Stimulated activated CD8-positive, alpha-beta memory T cell treated with anti-CD3 and anti-CD28 coated beads, Interleukin-7, amount 100 ng/mL, for 48 hours (primary cell): Measurements from ENCODE around the gene SORCS3.

Experiments
- DNase-seq, 2 donors: peaks; one replicate each; pipeline ENCODE4 v3.0.0-alpha.2; 2020; ENCODE audit warnings: low read depth in 1 of 2; ENCODE audit errors: extremely low read depth in 1 of 2

SORCS3 gene

DNA sequence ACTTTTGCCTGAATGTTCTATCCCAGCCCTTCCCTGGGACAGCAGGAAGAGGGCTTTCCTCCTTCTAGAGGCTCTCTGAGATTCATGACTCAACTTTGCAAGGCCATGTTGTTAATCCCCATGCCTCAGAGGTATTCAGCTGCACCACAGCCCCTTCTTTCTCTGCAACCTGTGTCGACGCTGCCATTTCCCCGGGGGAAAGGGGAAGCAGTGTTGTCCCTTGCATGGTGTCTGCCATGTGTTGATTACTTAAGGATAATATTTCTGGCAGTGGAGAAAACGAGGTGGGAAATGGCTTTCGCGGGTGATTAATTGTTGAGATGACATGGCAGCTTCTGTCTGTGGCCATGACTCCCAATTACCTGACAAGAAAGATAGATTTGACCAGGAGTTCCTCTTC, 133.1 kb downstream of the SORCS3 start:
- DNase-seq = no peak

DNA sequence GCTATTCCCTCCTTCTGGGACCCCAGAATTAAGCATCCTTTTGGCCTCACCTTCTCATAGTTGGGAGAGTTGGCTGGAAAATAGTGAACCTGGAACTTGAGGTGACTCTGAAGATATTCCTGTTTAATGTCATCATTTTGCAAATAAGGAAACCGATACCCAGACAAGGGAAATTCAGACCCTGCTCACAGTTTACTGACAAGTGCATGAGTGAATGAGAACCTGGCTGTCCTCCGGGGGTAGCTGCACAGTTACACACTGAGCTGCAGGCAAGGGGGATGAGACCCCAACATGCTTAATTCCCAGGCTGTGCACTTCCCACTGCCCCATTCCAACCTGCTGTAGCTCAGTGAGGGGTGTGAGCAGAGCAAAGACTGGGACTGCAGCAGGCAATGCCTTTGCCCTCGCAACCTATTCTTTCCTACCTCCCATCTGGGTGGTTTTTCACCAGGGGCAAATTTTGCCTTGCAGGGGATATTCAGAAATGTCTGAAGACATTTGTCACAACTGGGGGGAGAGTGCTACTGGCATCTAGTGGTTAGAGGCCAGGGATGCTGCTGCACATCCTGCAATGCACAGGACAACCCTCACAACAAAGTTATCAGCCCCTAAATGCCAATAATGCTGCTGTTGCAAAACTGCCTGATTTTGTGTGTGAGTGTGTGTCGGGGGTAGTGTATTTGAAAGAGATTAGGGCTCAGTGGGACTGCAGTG, 136.2 kb downstream of the SORCS3 start:
- no peak for DNase-seq

DNA sequence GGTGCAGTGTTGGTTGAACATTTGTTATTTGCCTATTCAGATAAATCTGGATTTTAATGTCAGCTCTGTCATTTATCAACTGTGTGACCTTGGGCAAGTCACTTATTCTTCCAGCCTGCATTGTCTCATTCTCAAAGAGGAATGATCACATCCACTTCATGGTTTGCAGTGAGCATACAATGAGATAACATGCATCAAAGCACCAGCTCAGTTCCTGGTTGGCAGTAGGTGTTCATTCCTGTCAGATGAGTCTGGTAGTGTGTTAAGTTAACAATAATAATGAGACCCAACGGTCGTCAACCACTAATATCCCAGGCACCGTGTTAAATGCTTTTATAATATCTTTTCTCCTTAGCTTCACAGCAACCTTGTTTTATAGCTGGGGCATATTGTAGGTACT, 137.3 kb downstream of the SORCS3 start:
- DNase-seq = no peak

DNA sequence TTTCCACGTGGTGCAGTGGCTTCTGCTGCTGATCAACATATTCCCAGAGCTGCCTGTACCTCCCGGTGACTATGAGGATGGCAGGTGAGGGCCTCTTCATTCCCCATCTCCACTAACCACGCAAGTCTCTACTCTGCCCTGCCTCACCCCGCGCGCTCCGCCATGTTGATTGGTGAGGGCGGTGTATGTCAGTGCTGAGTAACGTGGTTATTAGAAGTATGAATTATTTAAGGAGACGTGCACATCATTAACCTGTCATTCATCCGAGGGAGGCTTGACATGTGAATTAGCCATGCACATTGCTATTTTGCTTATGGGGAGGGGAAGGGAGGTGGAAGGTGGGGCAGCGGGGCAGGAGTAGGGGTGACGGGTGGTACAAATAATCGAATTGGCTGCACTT, 138.6 kb downstream of the SORCS3 start:
- no peak for DNase-seq

DNA sequence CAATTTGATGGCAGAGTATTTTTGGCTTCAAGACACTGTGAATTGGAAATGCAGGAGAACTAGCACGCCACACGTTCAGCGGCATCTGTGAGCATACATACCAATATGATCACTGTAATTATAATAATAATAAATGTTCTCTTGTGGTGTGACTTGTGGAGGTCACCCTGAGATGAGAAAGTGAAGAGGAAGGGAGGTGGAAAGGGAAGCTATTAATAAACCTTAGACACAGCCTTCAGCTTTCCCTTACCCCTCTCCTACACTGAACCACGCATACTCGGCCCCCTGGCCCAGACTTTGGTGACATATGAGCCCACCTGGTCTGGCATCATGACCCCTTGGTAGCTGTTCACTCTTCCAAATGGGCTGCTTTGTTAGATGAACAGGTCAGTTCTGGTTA, 139.1 kb downstream of the SORCS3 start:
- no peak for DNase-seq

DNA sequence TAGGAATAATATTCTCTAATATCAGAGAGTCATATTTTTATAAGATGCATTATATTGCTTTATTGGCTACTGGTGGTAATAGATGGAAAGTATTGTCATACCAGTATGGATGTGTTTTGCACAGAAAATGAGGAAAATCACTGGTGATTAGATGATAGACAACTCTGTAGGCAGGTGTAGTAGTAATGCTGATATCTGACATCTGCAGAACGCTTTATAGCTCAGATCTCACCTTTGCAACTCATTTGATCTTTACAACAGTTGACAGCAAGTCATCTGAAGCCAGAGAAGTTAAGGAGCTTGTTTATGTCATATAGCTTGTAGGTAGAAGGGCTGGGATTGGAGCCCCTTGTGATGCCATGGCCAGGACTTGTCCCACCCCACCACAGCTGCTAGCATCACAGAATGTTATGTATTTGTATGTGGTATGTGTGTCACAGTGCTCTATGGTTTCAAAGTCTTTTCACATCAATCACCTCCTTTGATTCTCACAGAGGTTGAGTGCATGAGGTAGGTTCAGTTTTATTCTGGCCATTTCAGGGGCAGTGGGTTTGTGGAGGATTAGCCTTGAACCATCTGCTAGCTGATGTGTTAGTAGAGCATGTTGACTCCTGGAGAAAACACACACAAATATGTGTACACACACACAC, 140.0 kb downstream of the SORCS3 start:
- no peak for DNase-seq

DNA sequence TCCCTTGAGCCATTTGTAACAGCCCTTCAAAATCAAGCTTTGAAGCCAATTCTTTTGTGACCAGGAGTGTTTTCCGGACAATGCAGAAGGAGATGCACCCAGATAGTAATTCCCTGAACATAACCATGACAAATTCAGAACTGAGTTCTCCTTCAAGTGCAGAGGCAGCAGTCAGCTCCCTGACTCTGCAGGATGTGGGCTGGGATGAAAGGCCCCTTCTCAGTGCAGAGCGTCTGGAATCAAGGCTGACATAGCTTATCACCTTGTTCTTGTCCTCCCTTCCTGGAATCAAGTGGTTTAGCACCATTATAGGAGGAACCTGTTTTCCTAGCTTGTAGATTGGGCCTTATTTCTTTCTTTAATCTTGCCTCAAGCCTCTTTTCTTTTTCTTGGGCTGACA, 143.4 kb downstream of the SORCS3 start:
- no peak for DNase-seq

DNA sequence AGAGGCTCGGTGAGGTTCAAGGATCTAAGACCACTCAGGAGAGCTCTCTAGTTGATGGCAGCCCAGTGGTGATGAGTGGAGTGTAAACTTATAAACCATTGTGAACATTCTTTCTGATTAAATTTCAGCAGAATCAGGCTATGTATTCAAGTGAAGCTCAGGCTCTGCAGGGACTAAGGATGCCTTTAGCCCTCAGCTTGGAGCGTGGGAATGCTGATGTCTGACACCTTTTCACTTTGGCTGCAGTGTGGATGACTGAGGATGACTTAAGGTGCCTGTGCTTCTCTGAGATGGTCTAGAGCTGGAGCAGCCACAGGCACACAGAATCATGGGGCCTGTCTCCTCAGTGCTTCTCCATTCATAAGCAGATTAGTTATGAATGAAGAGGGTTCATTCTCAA, 150.4 kb downstream of the SORCS3 start:
- DNase-seq = no peak

DNA sequence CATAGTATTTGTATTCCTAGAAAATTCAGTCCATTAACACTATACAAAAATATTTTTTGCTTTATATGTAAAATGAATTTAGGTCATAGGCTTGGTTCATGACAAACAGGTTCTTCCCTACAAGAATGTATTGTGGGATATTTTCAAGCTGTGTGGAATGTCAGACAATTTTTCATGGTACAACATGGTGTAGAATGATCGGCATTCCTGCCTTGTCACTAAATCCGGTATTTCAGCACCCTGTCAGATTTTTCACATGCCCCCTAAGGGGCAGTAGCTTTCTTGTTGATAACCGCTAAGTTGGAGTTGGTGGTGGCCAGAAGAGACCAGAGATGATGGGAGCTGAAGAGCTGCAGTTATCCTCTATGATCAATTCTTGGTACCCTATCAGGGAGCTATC, 154.3 kb downstream of the SORCS3 start:
- no peak for DNase-seq

DNA sequence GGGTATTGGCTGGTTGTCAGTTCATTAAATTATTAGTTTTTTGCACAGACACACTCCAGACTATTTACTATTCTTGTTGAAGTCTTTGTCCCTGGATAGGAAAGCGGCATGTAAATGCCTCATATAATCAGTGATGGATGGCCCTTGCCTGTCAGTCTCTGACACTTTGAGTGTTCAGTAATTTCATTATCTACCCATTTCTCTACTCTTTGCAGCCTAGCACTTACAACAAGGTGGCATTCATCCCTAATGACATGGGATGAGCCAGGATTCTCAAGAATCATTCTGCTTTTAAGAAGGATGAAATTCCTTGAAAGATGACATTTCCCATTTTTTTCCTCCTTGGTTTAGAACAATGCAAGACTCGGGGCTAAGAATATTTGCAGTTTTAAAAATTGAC, 155.7 kb downstream of the SORCS3 start:
- no peak for DNase-seq

DNA sequence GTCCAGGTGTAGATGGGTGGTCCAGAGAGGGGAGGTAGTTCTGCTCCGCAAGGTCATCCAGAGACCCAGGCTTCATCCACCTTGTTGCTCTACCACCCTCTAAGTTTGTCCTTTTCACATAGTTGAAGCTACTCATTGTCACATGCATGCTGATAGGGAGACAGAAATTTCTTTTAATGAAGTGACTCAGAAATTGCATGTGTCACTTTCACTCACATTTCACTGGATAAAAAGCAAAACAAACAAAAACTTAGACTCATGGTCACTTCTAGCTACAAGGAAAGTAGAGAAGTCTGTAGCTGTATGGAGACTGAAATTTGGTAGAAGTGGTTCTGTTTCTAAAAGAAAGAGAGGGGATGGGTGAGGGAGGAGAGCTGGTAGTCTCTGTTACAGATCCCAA, 161.9 kb downstream of the SORCS3 start:
- no peak for DNase-seq

DNA sequence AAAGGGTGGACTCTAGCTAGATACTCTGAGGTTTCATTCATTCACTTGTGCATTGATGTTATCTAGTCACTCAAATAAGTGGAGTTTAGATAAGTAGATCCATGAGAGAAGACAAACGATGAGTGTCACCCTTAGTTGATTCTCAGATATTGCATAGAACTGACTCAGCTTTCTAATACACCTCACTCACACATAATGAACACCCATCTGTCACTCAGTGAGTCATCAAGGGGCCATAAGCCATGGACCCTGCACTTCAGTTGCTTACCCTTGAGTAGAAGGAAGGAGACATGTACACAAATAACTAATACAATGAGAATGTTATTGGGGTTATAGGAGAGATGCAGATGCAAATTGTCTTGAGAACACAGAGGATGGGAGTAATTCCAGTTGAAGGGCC, 163.8 kb downstream of the SORCS3 start:
- DNase-seq = no peak

DNA sequence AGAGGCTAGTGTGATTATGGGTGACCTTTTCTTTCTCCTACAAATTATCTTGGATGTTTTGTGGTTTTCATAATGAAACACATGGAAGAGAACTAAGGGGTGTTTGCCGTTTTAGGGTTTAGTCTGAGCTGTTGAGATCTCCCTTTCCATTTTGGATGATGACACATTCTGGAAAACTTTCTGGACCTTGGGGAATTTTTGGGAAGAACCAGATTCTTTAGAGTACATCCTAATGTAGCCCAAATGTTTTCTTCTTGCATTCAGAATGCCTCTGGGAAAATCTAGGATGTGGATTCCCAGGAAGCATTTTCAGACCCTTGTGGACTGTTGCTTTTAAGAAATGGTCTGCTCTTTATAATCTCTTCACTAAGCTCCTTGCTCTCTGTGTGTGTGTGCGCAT, 165.7 kb downstream of the SORCS3 start:
- DNase-seq = no peak

DNA sequence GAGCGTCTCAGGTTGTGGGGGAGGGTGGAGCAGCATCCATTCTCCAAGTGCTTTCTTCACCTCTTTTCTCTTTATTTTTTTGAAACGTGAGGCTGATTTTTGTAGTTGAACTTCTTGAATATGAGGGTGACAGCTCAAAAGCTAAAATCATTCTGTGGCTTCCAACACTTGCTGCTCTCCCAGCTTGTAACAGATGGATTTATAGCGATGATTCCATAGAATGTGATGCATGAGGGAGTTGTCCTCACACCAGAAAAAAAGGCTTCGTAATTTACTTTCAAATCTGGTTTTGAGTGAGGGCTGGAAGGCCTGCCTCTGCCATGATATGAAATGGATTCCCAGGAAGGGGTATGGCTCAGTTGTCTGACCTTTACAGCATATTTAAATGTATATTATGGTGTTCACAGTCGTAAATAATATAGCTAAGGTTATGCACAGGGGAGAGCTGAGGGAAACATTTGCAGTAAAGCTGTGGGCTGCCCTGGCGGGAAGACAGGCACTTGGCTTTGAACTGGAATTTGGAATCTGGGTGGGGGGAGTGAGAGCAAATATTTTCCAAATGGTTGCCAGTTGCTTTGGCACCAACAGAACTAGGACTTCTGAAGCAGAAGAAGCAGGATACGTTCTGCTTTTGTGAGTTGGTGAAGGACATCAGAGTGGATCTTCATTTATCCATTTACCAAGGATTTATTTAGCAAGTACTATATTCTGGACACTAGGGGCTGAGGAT, 166.7 kb downstream of the SORCS3 start:
- no peak for DNase-seq

DNA sequence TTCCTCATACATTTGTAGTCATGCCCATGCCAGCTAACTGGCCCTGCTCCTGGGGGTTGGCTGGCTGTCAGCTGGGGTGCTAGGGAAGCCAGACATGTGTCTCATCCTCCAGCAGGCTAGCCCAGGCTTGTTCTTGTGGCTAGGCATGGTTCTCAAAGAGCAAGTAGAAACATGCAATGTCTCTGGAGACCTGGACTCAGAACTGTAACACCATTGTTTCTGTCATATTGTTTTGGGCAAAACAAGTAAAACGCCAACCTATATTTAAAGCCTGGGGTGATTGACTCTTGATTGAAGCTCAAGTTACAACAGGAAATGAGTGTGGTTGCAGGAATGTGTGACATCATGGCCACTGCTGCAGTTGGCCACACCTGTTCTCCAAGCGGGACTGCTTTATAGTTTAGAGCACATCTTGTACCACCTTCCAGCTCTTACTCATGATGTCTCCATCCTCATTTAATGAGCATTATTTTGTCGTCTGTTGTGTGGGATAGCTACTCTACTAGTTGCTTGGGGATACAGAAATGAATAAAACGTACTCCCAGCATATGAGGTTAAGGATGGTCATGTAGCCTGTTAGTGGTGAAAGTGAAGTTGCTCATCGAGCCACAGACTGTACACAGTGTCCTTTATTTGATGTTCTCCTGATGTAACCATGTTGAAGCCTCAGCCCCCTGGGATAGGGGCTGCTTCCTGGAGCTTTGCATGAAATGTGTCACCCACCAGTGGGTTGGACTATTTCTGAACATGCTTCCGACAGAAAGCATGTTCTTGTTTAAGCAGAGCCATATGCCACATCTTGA, 168.4 kb downstream of the SORCS3 start:
- DNase-seq = no peak

DNA sequence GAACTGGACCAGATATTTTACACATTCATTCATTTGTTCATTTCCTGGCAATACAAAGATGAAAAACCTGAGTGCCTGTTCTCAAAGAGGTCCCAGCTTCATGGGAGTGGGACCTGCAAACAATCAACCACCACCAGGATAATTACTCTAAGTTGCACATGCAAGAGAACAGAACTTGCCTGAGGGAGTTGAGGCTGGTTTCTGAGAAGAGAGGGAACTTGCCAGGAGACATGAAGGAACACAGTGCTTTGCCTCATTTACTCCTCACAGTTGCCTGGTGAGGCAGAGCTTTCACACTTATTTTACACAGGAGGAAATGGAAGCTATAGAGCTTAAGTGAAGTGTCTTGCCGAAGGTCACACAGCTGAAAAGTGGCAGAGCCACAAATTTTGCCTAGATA, 170.1 kb downstream of the SORCS3 start:
- DNase-seq = no peak

DNA sequence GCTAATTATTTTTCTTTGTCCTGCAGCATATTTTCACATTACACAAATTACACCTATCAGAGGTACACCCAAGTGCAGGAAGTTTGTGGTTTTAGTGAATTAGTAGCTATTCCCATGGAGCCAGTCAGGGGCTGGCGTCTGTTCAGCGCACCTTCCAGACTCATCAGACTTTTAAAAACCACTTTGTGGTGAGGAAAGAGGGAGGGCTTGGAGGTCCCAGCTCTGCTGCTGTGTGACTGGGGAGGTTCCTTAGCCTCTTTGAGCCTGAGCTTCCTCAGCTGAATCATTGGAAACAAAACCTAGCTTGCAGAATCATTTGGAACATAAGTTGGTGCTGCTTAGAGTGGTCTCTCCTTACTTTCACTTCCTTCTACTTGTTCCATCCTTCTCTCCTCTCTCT, 175.4 kb downstream of the SORCS3 start:
- DNase-seq = no peak

DNA sequence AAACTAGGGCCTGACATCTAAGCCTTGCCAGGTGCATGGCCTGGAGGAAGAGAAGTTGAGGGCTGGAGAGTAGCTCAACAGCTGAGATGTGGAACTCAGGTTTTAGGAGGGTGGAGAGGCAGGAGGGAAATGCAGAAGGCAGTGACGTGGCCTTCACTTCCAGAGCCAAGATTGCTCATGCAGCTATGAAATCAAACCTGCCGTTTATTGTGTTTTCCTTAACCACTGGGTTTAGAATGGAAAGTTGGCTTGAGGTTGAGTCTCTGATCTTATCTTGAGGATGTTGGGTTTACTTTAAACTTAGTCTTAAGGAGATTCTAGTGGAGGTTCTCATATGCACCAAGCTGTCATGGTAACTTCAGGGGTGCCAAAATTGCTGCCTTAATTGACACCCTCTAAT, 178.6 kb downstream of the SORCS3 start:
- no peak for DNase-seq

DNA sequence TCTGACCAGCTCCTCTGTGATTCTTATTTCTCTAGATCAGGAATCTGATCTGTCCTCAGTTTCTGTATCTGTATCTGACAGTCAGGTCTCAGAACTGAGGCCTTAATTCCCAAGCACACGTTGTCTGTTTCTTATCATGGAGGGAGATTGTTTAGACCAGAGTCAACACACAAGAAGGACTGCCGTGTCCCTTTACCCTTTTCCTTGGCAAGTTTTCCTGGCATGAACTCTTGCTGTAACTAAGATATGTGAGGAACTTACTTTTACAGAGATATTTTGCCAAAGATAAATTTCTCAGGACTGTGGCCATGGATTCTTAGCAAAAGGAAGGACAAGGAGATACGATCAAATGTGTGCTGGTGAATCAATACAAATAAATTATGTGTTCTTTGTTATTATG, 181.0 kb downstream of the SORCS3 start:
- no peak for DNase-seq

DNA sequence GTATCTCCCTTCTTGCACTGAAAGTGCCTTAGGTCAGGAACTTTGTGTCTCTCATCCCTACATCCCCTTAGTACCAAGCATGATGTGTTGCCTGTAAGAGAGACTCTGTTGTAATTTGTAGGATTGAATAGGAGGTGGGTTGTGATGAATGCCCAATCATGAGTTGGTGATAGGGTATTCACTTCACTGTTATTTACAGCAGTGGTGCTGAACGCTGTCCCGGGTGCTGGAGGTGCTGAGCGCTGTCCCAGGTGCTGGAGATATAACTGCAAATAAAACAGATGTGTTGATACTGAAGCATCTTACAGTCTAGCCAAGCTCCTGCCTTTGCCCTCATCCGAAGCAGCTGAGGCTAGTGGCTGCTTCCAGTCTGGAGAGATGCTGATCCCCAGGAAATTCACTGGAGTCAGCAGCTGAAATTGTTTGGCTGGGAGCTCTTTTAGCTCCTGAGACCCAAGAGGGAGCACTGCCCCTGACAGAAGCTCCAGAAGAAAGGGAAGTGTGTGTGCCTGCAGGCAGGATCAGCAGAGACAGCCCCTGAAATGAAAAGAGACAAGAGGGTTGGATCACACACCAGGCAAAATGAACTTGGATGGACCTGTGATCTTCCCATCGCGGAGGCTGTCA, 183.4 kb downstream of the SORCS3 start:
- no peak for DNase-seq

DNA sequence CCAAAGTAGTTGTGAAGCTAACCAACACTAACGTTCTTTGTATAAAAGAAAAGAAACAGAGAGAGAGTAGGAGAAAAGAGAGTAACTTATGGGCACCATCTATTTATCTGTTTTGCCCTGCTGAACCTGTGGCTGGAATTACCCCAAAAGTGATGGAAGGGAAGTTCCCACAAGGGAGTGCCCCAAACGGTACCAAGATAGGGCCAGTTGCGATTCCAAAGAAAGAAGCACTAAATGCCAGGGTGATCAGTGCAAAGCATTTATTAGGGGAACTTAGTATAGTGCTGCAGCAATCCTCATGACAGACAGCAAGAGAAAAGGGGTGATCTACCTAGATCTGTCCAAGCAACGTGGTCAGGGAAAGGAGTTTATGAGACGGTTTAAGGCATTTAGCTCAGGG, 190.2 kb downstream of the SORCS3 start:
- DNase-seq = no peak
